ENCODE results near the gene ITGB5.
A peak's percentile ranks its signal among the peaks of the same experiment; 100 is the strongest.

ITGB5 gene

GRCh38 chr3:124793054-124793739, 94.0 kb downstream of the ITGB5 start:
- TF ChIP-seq CTCF (IDR thresholded peaks at IDR 0.05) = no peak

- no peak for TF ChIP-seq CTCF (IDR thresholded peaks at IDR 0.05)
These were observed 94.7 kb downstream of the ITGB5 start for GRCh38 chr3:124792341-124793040.

- no peak for TF ChIP-seq CTCF (IDR thresholded peaks at IDR 0.05)
These were observed 95.5 kb downstream of the ITGB5 start for GRCh38 chr3:124791639-124792151.

GRCh38 chr3:124791142-124791541, 96.0 kb downstream of the ITGB5 start:
- TF ChIP-seq CTCF (IDR thresholded peaks at IDR 0.05) = no peak

DNA sequence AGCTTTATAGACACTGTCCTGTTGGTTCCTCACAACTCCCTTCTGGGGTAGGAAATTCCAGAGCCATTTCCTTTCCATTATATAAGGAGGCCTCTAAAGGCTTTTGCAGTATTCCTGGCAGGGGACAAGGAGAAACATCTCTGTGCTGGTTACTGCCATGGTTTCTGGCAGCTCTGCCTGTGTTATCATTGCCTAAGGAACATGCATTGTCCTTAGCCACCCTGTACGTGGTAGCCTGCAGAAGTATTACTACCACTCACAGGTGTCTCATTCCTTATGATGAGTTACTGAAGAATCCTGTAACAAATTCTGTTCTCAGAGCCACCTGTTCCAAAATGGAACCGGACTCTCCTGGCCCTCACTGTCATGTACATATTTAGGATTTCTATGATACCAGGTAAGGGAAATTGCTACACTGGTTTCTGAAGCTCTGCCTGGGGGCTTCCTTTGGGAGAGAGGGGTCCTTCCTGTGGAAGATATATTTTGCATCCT, 98.9 kb downstream of the ITGB5 start:
- no peak for TF ChIP-seq CTCF (IDR thresholded peaks at IDR 0.05)

- TF ChIP-seq CTCF (IDR thresholded peaks at IDR 0.05) = no peak
These were observed 99.5 kb downstream of the ITGB5 start for GRCh38 chr3:124787476-124788195.

GRCh38 chr3:124786511-124787241, 100.5 kb downstream of the ITGB5 start:
- TF ChIP-seq CTCF (IDR thresholded peaks at IDR 0.05) = peak; percentile 54; the same call in 1 of the 2 replicates

Measured in LNCAP (cell line).